Progenitor cell of endocrine pancreas (in vitro differentiated cells): Measurements from ENCODE around the gene NEURL1B. TPM values are rescaled to one million over a fixed set of nuclear protein-coding genes. Genes with fewer than 3 reads are reported as not detected.

Experiments
- DNase-seq: peaks from one replicate; pipeline ENCODE4 v3.0.0; 2021; ENCODE audit warnings: low spot score; ENCODE audit not compliant: unreplicated experiment
- H3K27ac Mint-ChIP-seq: 2 replicates; pipeline ENCODE4 v1.8.0; 2021; ENCODE audit warnings: mild to moderate bottlenecking, moderate library complexity, mixed read lengths
- H3K27me3 Mint-ChIP-seq: 2 replicates; pipeline ENCODE4 v1.8.0; 2021; ENCODE audit warnings: mixed read lengths
- H3K36me3 Mint-ChIP-seq: 2 replicates; pipeline ENCODE4 v1.8.0; 2022; ENCODE audit warnings: mixed read lengths; ENCODE audit not compliant: insufficient read depth
- H3K4me1 Mint-ChIP-seq: 2 replicates; pipeline ENCODE4 v1.8.0; 2021; ENCODE audit warnings: low read depth, mixed read lengths
- H3K4me3 Mint-ChIP-seq: 2 replicates; pipeline ENCODE4 v1.8.0; 2021; ENCODE audit warnings: low read depth, mild to moderate bottlenecking, moderate library complexity, mixed read lengths
- H3K9me3 Mint-ChIP-seq: 2 replicates; pipeline ENCODE4 v1.8.0; 2021; ENCODE audit warnings: low read depth, mixed read lengths
- total RNA-seq: library from RNA; stranded (reverse); gene quantifications from 2 replicates; pipeline ENCODE4 v1.2.1, GENCODE V29; 2021
- TF ChIP-seq, protein P1 (sequence below): fragments of 200-600 bp; sonication (generic); IDR thresholded peaks from one replicate; pipeline ENCODE4 v1.5.0; 2021; ENCODE audit warnings: antibody characterized with exemption, mild to moderate bottlenecking; ENCODE audit not compliant: unreplicated experiment

Gene NEURL1B
- total RNA-seq, 1 donor from 2014 or later, result 4.0 TPM

DNA sequence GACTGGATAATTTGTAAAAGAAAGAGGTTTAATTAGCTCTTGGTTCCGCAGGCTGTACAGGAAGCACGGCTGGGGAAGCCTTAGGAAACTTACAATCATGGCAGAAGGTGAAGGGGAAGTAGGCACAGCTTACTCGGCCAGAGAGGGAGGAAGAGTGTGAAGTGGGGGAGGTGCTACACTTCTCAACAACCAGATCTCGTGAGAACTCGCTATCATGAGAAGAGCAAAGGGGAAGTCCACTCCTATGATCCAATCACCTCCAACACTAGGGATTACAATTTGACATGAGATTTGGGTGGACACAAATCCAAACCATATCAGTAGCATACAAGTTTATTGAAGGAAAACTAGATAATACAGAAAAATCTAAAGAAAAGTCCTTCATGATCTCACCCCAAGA is 39.9 kb downstream of the NEURL1B start:
- H3K27ac Mint-ChIP-seq, result no peak overlapping the region
- H3K4me1 Mint-ChIP-seq, result no peaks in the 10 kb centered on the region
- peaks cover 6% of the 10 kb centered on the region for H3K9me3 Mint-ChIP-seq
- peaks cover 10% of the 10 kb centered on the region for H3K36me3 Mint-ChIP-seq
- DNase-seq, result no peak
- TF ChIP-seq, protein P1, sequence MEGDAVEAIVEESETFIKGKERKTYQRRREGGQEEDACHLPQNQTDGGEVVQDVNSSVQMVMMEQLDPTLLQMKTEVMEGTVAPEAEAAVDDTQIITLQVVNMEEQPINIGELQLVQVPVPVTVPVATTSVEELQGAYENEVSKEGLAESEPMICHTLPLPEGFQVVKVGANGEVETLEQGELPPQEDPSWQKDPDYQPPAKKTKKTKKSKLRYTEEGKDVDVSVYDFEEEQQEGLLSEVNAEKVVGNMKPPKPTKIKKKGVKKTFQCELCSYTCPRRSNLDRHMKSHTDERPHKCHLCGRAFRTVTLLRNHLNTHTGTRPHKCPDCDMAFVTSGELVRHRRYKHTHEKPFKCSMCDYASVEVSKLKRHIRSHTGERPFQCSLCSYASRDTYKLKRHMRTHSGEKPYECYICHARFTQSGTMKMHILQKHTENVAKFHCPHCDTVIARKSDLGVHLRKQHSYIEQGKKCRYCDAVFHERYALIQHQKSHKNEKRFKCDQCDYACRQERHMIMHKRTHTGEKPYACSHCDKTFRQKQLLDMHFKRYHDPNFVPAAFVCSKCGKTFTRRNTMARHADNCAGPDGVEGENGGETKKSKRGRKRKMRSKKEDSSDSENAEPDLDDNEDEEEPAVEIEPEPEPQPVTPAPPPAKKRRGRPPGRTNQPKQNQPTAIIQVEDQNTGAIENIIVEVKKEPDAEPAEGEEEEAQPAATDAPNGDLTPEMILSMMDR, result no peak
- H3K27me3 Mint-ChIP-seq, result peaks cover 45% of the 10 kb centered on the region
- H3K4me3 Mint-ChIP-seq, result no peak overlapping the region

DNA sequence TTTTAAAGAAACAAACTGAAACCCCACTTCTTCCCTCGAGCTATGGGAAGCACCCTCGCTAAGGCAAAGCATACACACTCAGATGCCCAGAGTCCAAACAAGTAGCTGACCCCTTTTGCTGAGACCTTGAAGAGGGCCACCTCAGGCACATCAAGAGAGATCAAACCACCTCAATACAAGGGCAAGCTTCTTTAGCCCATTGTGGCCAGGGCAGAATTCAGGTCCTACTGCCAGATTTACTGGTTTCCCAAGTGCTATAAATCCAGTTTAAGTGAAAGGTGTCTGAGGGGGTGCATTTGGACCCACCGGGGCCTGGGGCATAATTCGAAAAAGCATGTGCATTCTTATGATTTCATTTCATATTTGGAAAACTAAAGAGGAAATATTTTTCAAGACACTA is 40.4 kb downstream of the NEURL1B start:
- Mint-ChIP-seq H3K36me3 (peaks cover 10% of the 10 kb centered on the region), H3K4me3 (no peak overlapping the region), H3K4me1 (no peaks in the 10 kb centered on the region), H3K9me3 (peaks cover 6% of the 10 kb centered on the region), H3K27ac (no peak overlapping the region), H3K27me3 (peaks cover 46% of the 10 kb centered on the region)
- no peak for DNase-seq
- TF ChIP-seq, protein P1, result no peak

DNA sequence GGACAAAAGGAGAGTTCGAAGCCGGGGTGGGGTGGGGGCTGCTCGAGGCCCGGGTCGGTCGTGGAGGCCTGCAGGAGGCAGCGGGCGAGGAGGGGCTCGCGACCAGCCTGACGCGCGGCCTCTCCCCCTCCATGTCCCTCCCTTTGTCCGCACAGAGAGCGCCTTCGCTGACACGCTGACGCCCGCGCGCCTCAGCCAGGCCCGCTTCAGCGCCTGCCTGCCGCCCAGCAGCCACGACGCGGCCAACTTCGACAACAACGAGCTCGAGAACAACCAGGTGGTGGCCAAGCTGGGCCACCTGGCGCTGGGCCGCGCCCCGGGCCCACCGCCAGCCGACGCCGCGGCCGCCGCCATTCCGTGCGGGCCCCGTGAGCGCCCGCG is 42.2 kb downstream of the NEURL1B start:
- no peak for DNase-seq

DNA sequence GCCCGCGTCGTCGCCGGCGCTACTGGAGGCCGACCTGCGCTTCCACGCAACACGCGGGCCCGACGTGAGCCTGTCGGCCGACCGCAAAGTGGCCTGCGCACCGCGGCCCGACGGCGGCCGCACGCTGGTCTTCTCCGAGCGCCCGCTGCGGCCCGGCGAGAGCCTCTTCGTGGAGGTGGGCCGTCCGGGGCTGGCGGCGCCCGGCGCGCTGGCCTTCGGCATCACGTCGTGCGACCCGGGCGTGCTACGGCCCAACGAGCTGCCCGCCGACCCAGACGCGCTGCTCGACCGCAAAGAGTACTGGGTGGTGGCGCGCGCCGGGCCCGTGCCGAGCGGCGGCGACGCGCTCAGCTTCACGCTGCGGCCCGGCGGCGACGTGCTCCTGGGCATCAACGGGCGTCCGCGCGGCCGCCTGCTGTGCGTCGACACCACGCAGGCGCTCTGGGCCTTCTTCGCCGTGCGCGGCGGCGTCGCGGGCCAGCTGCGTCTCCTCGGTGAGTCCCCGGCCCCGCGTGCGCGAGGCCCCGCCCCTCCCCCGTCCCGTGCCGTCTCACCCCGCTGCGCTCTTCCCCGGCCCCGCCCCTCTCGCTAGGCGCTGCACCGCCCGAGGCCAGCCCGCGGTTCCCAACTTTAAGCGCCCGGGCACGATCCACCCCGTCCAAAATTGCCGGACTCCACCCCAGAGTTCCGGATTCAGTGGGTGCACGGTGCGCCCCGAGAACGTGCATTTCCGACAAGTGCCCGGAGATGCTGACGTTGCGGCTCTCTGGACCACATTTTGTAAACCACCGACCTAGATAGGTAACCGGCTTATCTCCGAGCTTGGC is 42.8 kb downstream of the NEURL1B start:
- Mint-ChIP-seq H3K4me1 (no peaks in the 10 kb centered on the region), H3K4me3 (peak overlapping the region; percentile 41), H3K36me3 (peaks cover 10% of the 10 kb centered on the region), H3K9me3 (peaks cover 6% of the 10 kb centered on the region), H3K27ac (no peak overlapping the region), H3K27me3 (peaks cover 46% of the 10 kb centered on the region)
- no peak for DNase-seq
- TF ChIP-seq, protein P1, result no peak

More for the DNA sequence above, 42.2 kb downstream of the NEURL1B start:
- TF ChIP-seq, protein P1, result no peak
- Mint-ChIP-seq H3K27me3 (peaks cover 46% of the 10 kb centered on the region), H3K36me3 (peaks cover 10% of the 10 kb centered on the region), H3K4me1 (no peaks in the 10 kb centered on the region), H3K4me3 (no peak overlapping the region), H3K27ac (no peak overlapping the region), H3K9me3 (peaks cover 6% of the 10 kb centered on the region)

DNA sequence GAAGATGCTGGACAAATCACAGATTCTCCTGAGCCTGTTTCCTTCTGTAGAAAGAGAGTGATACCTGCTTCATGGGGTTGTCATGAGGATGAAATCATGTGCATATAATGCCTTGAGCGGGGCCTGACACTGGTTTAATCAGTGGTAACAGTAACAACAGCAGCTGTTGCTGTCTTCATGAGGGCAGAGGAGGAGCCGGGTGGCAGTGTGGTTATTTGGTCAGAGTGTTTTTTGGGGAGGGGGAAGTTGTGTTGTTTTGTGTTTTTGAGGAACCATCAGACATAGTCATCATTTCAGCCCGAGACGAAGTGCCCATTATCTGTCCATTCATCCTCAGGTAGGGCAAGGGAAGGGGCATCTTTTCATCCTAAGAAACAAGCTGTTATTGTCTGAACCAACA is 44.0 kb downstream of the NEURL1B start:
- Mint-ChIP-seq H3K27ac (no peak overlapping the region), H3K36me3 (peaks cover 10% of the 10 kb centered on the region), H3K27me3 (peaks cover 42% of the 10 kb centered on the region), H3K4me1 (peaks cover 1% of the 10 kb centered on the region), H3K4me3 (no peak overlapping the region), H3K9me3 (peaks cover 6% of the 10 kb centered on the region)
- TF ChIP-seq, protein P1, result no peak
- no peak for DNase-seq
